Stimulated activated CD8-positive, alpha-beta memory T cell treated with anti-CD3 and anti-CD28 coated beads, Interleukin-7, amount 100 ng/mL, for 4 hours (primary cell): ENCODE data around the gene CLEC3A.
"Not testable (repeated sequence)": the region's sequence is repeated elsewhere in the genome, so short reads cannot be mapped to it uniquely, and the experiment has no call there.

Experiments
- DNase-seq, 2 donors: peaks; one replicate each; pipeline ENCODE4 v3.0.0-alpha.2; 2020; ENCODE audit warnings: low read depth in 2 of 2

Gene CLEC3A

GRCh38 chr16:78034530-78034929, 12.2 kb downstream of the CLEC3A start:
- no peak for DNase-seq

- no peak for DNase-seq
Measured at GRCh38 chr16:78035012-78035411, 12.7 kb downstream of the CLEC3A start.

GRCh38 chr16:78040396-78040795, 18.0 kb downstream of the CLEC3A start:
- DNase-seq = no peak

GRCh38 chr16:78045865-78046581, 23.7 kb downstream of the CLEC3A start:
- no peak for DNase-seq

GRCh38 chr16:78048319-78048718, 26.0 kb downstream of the CLEC3A start:
- DNase-seq = no peak

- no peak for DNase-seq
Measured at GRCh38 chr16:78050734-78051400, 28.5 kb downstream of the CLEC3A start.

GRCh38 chr16:78057803-78058564, 35.6 kb downstream of the CLEC3A start:
- DNase-seq = no peak

GRCh38 chr16:78059806-78060205, 37.5 kb downstream of the CLEC3A start:
- DNase-seq = not testable (repeated sequence)

- DNase-seq = no peak
Measured at GRCh38 chr16:78060295-78060694, 37.9 kb downstream of the CLEC3A start.

- DNase-seq = no peak
Measured at GRCh38 chr16:78060809-78061208, 38.5 kb downstream of the CLEC3A start.

GRCh38 chr16:78065319-78065718, 43.0 kb downstream of the CLEC3A start:
- no peak for DNase-seq

- no peak for DNase-seq
Measured at GRCh38 chr16:78069913-78070312, 47.6 kb downstream of the CLEC3A start.

GRCh38 chr16:78072275-78072674, 49.9 kb downstream of the CLEC3A start:
- no peak for DNase-seq

- no peak for DNase-seq
Measured at GRCh38 chr16:78075800-78076199, 53.5 kb downstream of the CLEC3A start.

GRCh38 chr16:78081341-78081740, 59.0 kb downstream of the CLEC3A start:
- DNase-seq = no peak
